WTC11 (cell line): ENCODE data around the gene CRADD. TPM values are rescaled to one million over a fixed set of nuclear protein-coding genes. Genes with fewer than 3 reads are reported as not detected.

Experiments used
- ATAC-seq: fragments of 200-7000 bp; cut with Tn5 transposase; 2 replicates; pipeline ENCODE4 v1.10.0; 2021; ENCODE audit warnings: mild to moderate bottlenecking, moderate library complexity
- CTCF ChIA-PET: fragments of 300-600 bp; sonication (Branson Sonifier 250); formaldehyde crosslinking; loops from one replicate; lab custom pipeline; 2021; ENCODE audit warnings: antibody characterized with exemption; lab: Charles Lee
- POLR2A ChIA-PET: fragments of 350-600 bp; sonication (Branson Sonifier 250); formaldehyde crosslinking; loops from one replicate; lab custom pipeline; 2021; ENCODE audit warnings: antibody characterized with exemption; lab: Charles Lee
- DNase-seq: peaks from one replicate; pipeline ENCODE4 v3.0.0; 2021; ENCODE audit warnings: low spot score
- H3K27ac Mint-ChIP-seq: 2 replicates; pipeline ENCODE4 v1.8.0; 2021; ENCODE audit warnings: mixed read lengths
- H3K27me3 Mint-ChIP-seq: 2 replicates; pipeline ENCODE4 v1.8.0; 2021; ENCODE audit warnings: low read depth, mild to moderate bottlenecking, moderate library complexity, mixed read lengths
- H3K36me3 Mint-ChIP-seq: 2 replicates; pipeline ENCODE4 v1.8.0; 2021; ENCODE audit warnings: mixed read lengths
- H3K4me1 Mint-ChIP-seq: 2 replicates; pipeline ENCODE4 v1.8.0; 2022; ENCODE audit warnings: mixed read lengths
- H3K4me3 Mint-ChIP-seq: 2 replicates; pipeline ENCODE4 v1.8.0; 2021; ENCODE audit warnings: mild to moderate bottlenecking, moderate library complexity, mixed read lengths
- H3K9me3 Mint-ChIP-seq: 2 replicates; pipeline ENCODE4 v1.8.0; 2021; ENCODE audit warnings: mixed read lengths
- CREB1 ChIP-seq: sonication (generic); formaldehyde crosslinking; IDR thresholded peaks from 2 replicates; pipeline ENCODE4 v1.8.0; 2023; ENCODE audit warnings: mild to moderate bottlenecking, missing genetic modification reagents
- CREM ChIP-seq: sonication (generic); formaldehyde crosslinking; IDR thresholded peaks from 2 replicates; pipeline ENCODE4 v1.8.1; 2022; ENCODE audit warnings: mild to moderate bottlenecking, missing genetic modification reagents, moderate library complexity
- FOXJ3 ChIP-seq: sonication (generic); formaldehyde crosslinking; IDR thresholded peaks from 2 replicates; pipeline ENCODE4 v1.9.0; 2021; ENCODE audit warnings: missing genetic modification reagents, mild to moderate bottlenecking, borderline replicate concordance
- FOXP1 ChIP-seq: sonication (generic); formaldehyde crosslinking; IDR thresholded peaks from 2 replicates; pipeline ENCODE4 v1.8.0; 2022; ENCODE audit warnings: missing genetic modification reagents, mild to moderate bottlenecking, moderate library complexity, borderline replicate concordance
- GABPB1 ChIP-seq: sonication (generic); formaldehyde crosslinking; IDR thresholded peaks from 2 replicates; pipeline ENCODE4 v1.8.1; 2023; ENCODE audit warnings: mild to moderate bottlenecking, missing genetic modification reagents
- JUN ChIP-seq: sonication (generic); formaldehyde crosslinking; IDR thresholded peaks from 2 replicates; pipeline ENCODE4 v1.8.0; 2023; ENCODE audit warnings: mild to moderate bottlenecking, missing genetic modification reagents
- NFE2L1 ChIP-seq: sonication (generic); formaldehyde crosslinking; IDR thresholded peaks from 2 replicates; pipeline ENCODE4 v1.8.1; 2023; ENCODE audit warnings: missing genetic modification reagents
- OVOL2 ChIP-seq: fragments of 250-450 bp; sonication (Bioruptor Pico); IDR thresholded peaks from 2 replicates; pipeline ENCODE4 v1.9.0; 2021; ENCODE audit warnings: mild to moderate bottlenecking, borderline replicate concordance
- SOX15 ChIP-seq: fragments of 250-450 bp; sonication (Bioruptor Pico); IDR thresholded peaks from 2 replicates; pipeline ENCODE4 v1.9.0; 2021; ENCODE audit warnings: mild to moderate bottlenecking
- ZNF219 ChIP-seq: sonication (generic); formaldehyde crosslinking; IDR thresholded peaks from 2 replicates; pipeline ENCODE4 v1.8.0; 2023; ENCODE audit warnings: missing genetic modification reagents, mild to moderate bottlenecking, borderline replicate concordance
- ZNF263 ChIP-seq: sonication (generic); formaldehyde crosslinking; IDR thresholded peaks from 2 replicates; pipeline ENCODE4 v1.8.1; 2022; ENCODE audit warnings: low read depth, mild to moderate bottlenecking, moderate library complexity, missing genetic modification reagents
- ZNF317 ChIP-seq: sonication (generic); formaldehyde crosslinking; IDR thresholded peaks from 2 replicates; pipeline ENCODE4 v1.8.1; 2023; ENCODE audit warnings: low read depth, mild to moderate bottlenecking, moderate library complexity, missing genetic modification reagents, borderline replicate concordance
- ZNF396 ChIP-seq: fragments of 250-450 bp; sonication (Bioruptor Pico); IDR thresholded peaks from 2 replicates; pipeline ENCODE4 v1.8.0; 2021; ENCODE audit warnings: mild to moderate bottlenecking, moderate library complexity, borderline replicate concordance
- ZNF416 ChIP-seq: fragments of 250-450 bp; sonication (Bioruptor Pico); IDR thresholded peaks from 2 replicates; pipeline ENCODE4 v1.9.0; 2021; ENCODE audit warnings: mild to moderate bottlenecking, inconsistent platforms
- total RNA-seq: library from RNA; stranded (reverse); gene quantifications from 3 replicates; pipeline ENCODE4 v1.2.3, GENCODE V29; 2021
- TF ChIP-seq, protein P1 (sequence below): sonication (generic); formaldehyde crosslinking; IDR thresholded peaks from 2 replicates; pipeline ENCODE4 v1.8.0; 2022; ENCODE audit warnings: missing genetic modification reagents
- TF ChIP-seq, protein P2 (sequence below): fragments of 250-450 bp; sonication (Bioruptor Pico); IDR thresholded peaks from 2 replicates; pipeline ENCODE4 v1.9.0; 2021; ENCODE audit warnings: mild to moderate bottlenecking
- TF ChIP-seq, protein P3 (sequence below): fragments of 250-450 bp; sonication (Bioruptor Pico); conservative IDR thresholded peaks from 2 replicates; pipeline ENCODE4 v1.9.0; 2021; ENCODE audit warnings: mild to moderate bottlenecking
- TF ChIP-seq, protein P4 (sequence below): sonication (generic); formaldehyde crosslinking; IDR thresholded peaks from 2 replicates; pipeline ENCODE4 v1.8.1; 2023; ENCODE audit warnings: mild to moderate bottlenecking, missing genetic modification reagents, moderate library complexity
- TF ChIP-seq, protein P5 (sequence below): sonication (generic); formaldehyde crosslinking; IDR thresholded peaks from 2 replicates; pipeline ENCODE4 v1.8.0; 2023; ENCODE audit warnings: missing genetic modification reagents, mild to moderate bottlenecking, borderline replicate concordance
- TF ChIP-seq, protein P6 (sequence below): fragments of 250-450 bp; sonication (Bioruptor Pico); IDR thresholded peaks from 2 replicates; pipeline ENCODE4 v1.9.0; 2021; ENCODE audit warnings: mild to moderate bottlenecking

Gene CRADD
- total RNA-seq, 1 experiment from 2014 or later, result 11.6 TPM

DNA sequence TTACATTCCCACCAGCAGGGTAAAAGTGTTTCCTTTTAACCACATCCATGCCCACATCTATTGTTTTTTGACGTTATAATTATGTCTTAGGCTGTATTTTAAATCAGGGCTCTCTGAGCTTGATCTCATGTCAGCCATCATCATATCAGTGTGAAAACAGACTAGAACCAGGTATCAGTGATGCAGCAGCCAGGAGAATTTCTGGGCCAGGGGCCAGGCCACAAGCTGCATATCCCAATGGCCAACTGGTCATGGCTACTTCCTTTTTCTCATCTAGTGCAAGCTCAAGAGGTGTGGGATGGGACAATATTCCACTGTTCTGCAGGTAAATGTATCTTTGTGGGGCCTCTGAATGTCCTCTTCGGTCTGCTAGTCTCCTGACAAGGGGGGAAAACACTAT, 125.1 kb downstream of the CRADD start (continued):
- TF ChIP-seq, protein P1, sequence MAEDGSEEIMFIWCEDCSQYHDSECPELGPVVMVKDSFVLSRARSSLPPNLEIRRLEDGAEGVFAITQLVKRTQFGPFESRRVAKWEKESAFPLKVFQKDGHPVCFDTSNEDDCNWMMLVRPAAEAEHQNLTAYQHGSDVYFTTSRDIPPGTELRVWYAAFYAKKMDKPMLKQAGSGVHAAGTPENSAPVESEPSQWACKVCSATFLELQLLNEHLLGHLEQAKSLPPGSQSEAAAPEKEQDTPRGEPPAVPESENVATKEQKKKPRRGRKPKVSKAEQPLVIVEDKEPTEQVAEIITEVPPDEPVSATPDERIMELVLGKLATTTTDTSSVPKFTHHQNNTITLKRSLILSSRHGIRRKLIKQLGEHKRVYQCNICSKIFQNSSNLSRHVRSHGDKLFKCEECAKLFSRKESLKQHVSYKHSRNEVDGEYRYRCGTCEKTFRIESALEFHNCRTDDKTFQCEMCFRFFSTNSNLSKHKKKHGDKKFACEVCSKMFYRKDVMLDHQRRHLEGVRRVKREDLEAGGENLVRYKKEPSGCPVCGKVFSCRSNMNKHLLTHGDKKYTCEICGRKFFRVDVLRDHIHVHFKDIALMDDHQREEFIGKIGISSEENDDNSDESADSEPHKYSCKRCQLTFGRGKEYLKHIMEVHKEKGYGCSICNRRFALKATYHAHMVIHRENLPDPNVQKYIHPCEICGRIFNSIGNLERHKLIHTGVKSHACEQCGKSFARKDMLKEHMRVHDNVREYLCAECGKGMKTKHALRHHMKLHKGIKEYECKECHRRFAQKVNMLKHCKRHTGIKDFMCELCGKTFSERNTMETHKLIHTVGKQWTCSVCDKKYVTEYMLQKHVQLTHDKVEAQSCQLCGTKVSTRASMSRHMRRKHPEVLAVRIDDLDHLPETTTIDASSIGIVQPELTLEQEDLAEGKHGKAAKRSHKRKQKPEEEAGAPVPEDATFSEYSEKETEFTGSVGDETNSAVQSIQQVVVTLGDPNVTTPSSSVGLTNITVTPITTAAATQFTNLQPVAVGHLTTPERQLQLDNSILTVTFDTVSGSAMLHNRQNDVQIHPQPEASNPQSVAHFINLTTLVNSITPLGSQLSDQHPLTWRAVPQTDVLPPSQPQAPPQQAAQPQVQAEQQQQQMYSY (CRISPR knock-in tag), result no peak
- TF ChIP-seq ZNF396 (CRISPR knock-in tag), result no peak
- TF ChIP-seq, protein P2, sequence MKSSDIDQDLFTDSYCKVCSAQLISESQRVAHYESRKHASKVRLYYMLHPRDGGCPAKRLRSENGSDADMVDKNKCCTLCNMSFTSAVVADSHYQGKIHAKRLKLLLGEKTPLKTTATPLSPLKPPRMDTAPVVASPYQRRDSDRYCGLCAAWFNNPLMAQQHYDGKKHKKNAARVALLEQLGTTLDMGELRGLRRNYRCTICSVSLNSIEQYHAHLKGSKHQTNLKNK (CRISPR knock-in tag), result no peak
- TF ChIP-seq JUN (CRISPR knock-in tag), result no peak
- no peak for TF ChIP-seq OVOL2
- no peak for TF ChIP-seq CREB1 (CRISPR knock-in tag)
- no peak for TF ChIP-seq FOXJ3 (CRISPR knock-in tag)
- TF ChIP-seq NFE2L1 (CRISPR knock-in tag), result no peak
- TF ChIP-seq, all 79 proteins: peak for 0

DNA sequence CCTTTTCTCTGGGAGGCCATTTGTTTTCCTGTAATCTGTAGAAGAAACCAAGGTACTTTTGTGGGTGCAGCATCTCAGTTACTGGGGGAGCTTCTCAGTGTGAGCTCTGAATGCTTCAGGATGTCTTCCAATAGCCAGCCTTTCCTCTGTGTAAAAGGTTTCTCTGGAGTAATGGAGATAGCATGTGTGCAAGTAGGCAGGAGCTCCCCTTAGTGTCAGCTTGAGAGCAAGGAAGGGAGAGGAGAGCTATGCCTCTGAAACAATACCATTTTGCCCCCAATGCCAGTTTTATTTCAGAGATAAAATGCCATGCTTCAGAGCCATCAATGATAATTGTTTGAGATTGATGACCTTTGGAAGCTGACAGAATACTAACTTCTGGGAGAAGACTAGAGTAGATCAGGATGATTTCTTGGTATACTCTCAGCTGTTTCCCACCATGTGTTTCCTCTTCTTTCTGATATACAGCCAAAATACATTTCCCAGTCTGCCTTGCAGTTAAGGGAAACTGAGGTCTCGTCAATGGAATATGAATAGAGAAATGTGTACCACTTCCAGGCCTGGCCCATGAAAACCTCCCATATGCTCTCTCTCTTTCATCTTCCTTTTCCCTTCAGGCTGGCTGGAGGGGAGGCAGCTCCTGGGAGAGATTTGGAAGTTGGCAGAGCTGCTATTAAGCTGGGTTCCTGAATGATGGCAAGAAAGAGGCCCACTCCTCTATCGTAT, 125.7 kb downstream of the CRADD start:
- no peak; the same call in 1 of the 2 replicates for ATAC-seq
- Mint-ChIP-seq H3K27me3 (no peaks in the 10 kb centered on the region), H3K9me3 (peaks cover 6% of the 10 kb centered on the region), H3K4me1 (peaks cover 30% of the 10 kb centered on the region), H3K4me3 (no peak overlapping the region), H3K27ac (no peak overlapping the region), H3K36me3 (no peaks in the 10 kb centered on the region)
- ChIA-PET CTCF (interaction anchor here (0.6 to 2.1 kb wide), 8 partner anchors 13 to 300 kb away, joined by 3 to 14 read pairs (median 4); no protein-coding TSS in a partner anchor), POLR2A (interaction anchor here (1.2 kb wide), 1 partner anchor 233 kb away, joined by 3 read pairs; no protein-coding TSS in a partner anchor)
- DNase-seq, result no peak
- TF ChIP-seq, protein P3, sequence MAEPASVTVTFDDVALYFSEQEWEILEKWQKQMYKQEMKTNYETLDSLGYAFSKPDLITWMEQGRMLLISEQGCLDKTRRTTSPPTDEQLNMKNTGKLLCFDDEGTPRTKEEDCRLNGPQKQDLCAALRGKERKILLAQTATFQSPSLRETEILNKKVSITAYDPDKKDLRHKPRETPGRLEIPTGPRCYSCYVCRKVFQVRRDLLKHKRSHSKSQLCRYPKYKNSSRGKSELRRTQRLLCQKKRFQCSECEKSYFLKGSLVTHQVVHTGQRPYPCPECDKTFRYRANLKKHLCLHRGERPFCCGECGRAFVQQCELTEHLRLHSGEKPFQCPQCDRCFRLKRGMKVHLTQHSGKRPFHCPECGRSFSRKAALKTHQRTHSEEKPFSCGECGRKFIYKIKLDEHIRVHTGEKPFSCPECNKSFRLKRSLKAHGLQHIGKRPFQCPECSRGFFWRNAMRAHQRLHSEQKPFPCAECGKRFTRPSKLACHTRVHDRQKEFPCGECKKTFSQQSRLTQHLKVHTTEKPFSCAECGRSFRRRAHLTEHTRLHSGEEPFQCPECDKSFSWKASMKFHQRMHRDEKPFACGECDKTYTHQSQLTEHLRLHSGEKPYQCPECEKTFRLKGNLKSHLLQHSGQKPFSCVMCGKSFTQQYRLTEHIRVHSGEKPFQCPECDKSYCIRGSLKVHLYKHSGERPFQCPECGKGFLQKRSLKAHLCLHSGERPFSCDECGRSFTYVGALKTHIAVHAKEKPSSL, result no peak
- no peak for TF ChIP-seq OVOL2
- TF ChIP-seq, protein P4, sequence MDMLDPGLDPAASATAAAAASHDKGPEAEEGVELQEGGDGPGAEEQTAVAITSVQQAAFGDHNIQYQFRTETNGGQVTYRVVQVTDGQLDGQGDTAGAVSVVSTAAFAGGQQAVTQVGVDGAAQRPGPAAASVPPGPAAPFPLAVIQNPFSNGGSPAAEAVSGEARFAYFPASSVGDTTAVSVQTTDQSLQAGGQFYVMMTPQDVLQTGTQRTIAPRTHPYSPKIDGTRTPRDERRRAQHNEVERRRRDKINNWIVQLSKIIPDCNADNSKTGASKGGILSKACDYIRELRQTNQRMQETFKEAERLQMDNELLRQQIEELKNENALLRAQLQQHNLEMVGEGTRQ (CRISPR knock-in tag), result no peak
- no peak for TF ChIP-seq ZNF317 (CRISPR knock-in tag)
- TF ChIP-seq ZNF416 (CRISPR knock-in tag), result no peak
- TF ChIP-seq SOX15 (CRISPR knock-in tag), result no peak
- TF ChIP-seq, protein P5, sequence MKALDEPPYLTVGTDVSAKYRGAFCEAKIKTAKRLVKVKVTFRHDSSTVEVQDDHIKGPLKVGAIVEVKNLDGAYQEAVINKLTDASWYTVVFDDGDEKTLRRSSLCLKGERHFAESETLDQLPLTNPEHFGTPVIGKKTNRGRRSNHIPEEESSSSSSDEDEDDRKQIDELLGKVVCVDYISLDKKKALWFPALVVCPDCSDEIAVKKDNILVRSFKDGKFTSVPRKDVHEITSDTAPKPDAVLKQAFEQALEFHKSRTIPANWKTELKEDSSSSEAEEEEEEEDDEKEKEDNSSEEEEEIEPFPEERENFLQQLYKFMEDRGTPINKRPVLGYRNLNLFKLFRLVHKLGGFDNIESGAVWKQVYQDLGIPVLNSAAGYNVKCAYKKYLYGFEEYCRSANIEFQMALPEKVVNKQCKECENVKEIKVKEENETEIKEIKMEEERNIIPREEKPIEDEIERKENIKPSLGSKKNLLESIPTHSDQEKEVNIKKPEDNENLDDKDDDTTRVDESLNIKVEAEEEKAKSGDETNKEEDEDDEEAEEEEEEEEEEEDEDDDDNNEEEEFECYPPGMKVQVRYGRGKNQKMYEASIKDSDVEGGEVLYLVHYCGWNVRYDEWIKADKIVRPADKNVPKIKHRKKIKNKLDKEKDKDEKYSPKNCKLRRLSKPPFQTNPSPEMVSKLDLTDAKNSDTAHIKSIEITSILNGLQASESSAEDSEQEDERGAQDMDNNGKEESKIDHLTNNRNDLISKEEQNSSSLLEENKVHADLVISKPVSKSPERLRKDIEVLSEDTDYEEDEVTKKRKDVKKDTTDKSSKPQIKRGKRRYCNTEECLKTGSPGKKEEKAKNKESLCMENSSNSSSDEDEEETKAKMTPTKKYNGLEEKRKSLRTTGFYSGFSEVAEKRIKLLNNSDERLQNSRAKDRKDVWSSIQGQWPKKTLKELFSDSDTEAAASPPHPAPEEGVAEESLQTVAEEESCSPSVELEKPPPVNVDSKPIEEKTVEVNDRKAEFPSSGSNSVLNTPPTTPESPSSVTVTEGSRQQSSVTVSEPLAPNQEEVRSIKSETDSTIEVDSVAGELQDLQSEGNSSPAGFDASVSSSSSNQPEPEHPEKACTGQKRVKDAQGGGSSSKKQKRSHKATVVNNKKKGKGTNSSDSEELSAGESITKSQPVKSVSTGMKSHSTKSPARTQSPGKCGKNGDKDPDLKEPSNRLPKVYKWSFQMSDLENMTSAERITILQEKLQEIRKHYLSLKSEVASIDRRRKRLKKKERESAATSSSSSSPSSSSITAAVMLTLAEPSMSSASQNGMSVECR (CRISPR knock-in tag), result no peak
- TF ChIP-seq GABPB1 (CRISPR knock-in tag), result no peak
- no peak for TF ChIP-seq CREM
- TF ChIP-seq ZNF263 (CRISPR knock-in tag), result no peak
- TF ChIP-seq JUN (CRISPR knock-in tag), result no peak
- TF ChIP-seq, protein P6, sequence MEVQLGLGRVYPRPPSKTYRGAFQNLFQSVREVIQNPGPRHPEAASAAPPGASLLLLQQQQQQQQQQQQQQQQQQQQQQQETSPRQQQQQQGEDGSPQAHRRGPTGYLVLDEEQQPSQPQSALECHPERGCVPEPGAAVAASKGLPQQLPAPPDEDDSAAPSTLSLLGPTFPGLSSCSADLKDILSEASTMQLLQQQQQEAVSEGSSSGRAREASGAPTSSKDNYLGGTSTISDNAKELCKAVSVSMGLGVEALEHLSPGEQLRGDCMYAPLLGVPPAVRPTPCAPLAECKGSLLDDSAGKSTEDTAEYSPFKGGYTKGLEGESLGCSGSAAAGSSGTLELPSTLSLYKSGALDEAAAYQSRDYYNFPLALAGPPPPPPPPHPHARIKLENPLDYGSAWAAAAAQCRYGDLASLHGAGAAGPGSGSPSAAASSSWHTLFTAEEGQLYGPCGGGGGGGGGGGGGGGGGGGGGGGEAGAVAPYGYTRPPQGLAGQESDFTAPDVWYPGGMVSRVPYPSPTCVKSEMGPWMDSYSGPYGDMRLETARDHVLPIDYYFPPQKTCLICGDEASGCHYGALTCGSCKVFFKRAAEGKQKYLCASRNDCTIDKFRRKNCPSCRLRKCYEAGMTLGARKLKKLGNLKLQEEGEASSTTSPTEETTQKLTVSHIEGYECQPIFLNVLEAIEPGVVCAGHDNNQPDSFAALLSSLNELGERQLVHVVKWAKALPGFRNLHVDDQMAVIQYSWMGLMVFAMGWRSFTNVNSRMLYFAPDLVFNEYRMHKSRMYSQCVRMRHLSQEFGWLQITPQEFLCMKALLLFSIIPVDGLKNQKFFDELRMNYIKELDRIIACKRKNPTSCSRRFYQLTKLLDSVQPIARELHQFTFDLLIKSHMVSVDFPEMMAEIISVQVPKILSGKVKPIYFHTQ (CRISPR knock-in tag), result no peak
- no peak for TF ChIP-seq ZNF219 (CRISPR knock-in tag)
- no peak for TF ChIP-seq ZNF396 (CRISPR knock-in tag)
- TF ChIP-seq FOXP1 (CRISPR knock-in tag), result no peak
